Lower leg skin (tissue), 3 donors: Measurements from ENCODE around the gene DPP10.

ENCODE experiments used
- CTCF ChIP-seq, 3 donors: fragments of 450-650 bp; IDR thresholded peaks; one replicate each; pipeline ENCODE4 v1.5.1; 2016; ENCODE audit warnings: antibody characterized with exemption in 3 of 3, mild to moderate bottlenecking in 3 of 3, moderate library complexity in 2 of 3
- POLR2A ChIP-seq, 2 donors: fragments of 450-650 bp; IDR thresholded peaks; one replicate each; pipeline ENCODE4 v1.6.1; 2016 to 2017; ENCODE audit warnings: antibody characterized with exemption in 2 of 2, mild to moderate bottlenecking in 1 of 2, moderate library complexity in 1 of 2

DNA sequence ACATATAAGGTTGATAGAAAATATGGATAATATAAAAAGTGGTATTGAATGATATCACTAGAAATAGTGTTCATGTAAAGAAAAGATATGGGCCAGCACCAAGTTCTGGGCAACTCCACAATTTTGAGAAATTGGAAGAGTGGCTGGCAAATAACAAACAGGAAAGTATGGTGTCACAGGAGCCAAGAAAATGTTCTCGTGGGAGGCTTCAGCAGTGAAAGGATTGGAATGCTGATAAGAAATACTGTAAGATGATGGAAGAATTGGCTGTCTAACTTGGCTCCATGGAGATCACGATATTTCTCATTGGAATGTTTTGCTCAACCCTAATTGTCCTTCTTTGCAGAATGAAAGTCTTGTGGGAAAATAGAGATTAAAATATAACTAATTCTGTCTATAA, 856.8 kb downstream of the DPP10 start:
- TF ChIP-seq CTCF (IDR thresholded peaks at IDR 0.05) (no peak), POLR2A (IDR thresholded peaks at IDR 0.05) (no peak)
